Liver (tissue), 9 donors: ENCODE data around the gene PRMT7. TPM values are rescaled to one million over a fixed set of nuclear protein-coding genes. Genes with fewer than 3 reads are reported as not detected.

Experiments
- DNase-seq: peaks from one replicate; pipeline ENCODE4 v3.0.0-alpha.2; 2017; ENCODE audit warnings: low spot score
- H3K27ac ChIP-seq, 2 donors: one replicate each; pipeline ENCODE4 v1.7.0; 2013; ENCODE audit warnings: inconsistent platforms in 2 of 2, low read length in 2 of 2, control low read depth in 1 of 2, low read depth in 1 of 2, mild to moderate bottlenecking in 1 of 2
- H3K27me3 ChIP-seq, 4 donors: one replicate each; pipeline versions ENCODE4 v1.6.1 to v1.7.0; 2013; ENCODE audit warnings: low read length in 3 of 4, inconsistent platforms in 1 of 4, mild to moderate bottlenecking in 1 of 4, moderate library complexity in 1 of 4; ENCODE audit not compliant: control insufficient read depth in 4 of 4, insufficient read depth in 4 of 4
- H3K36me3 ChIP-seq, 4 donors: one replicate each; pipeline versions ENCODE4 v1.6.1 to v1.7.0; 2013; ENCODE audit warnings: low read length in 3 of 4, mild to moderate bottlenecking in 3 of 4, low read depth in 1 of 4, moderate library complexity in 1 of 4; ENCODE audit not compliant: control insufficient read depth in 4 of 4, insufficient read depth in 3 of 4
- H3K4me1 ChIP-seq, 4 donors: one replicate each; pipeline versions ENCODE4 v1.6.1 to v1.7.0; 2013; ENCODE audit warnings: low read length in 3 of 4, mild to moderate bottlenecking in 3 of 4, moderate library complexity in 1 of 4; ENCODE audit not compliant: control insufficient read depth in 4 of 4, insufficient read depth in 4 of 4
- H3K4me3 ChIP-seq, 3 donors: one replicate each; pipeline versions ENCODE4 v1.6.1 to v1.7.0; 2013; ENCODE audit warnings: low read length in 3 of 3, control low read depth in 1 of 3, low read depth in 1 of 3, mild to moderate bottlenecking in 1 of 3
- H3K9ac ChIP-seq, 2 donors: one replicate each; pipeline ENCODE4 v1.7.0; 2013; ENCODE audit warnings: low read length in 2 of 2, mild to moderate bottlenecking in 2 of 2, moderate library complexity in 2 of 2, control low read depth in 1 of 2, low read depth in 1 of 2
- H3K9me3 ChIP-seq, 4 donors: one replicate each; pipeline versions ENCODE4 v1.6.1 to v1.7.0; 2013; ENCODE audit warnings: low read length in 3 of 4; ENCODE audit not compliant: control insufficient read depth in 4 of 4
- EGR1 ChIP-seq, 2 donors: IDR thresholded peaks; 2 replicates each; pipeline ENCODE4 v1.6.1; 2016 to 2018; ENCODE audit warnings: antibody characterized with exemption in 2 of 2, low read depth in 2 of 2
- FOXA1 ChIP-seq: IDR thresholded peaks from 2 replicates; pipeline ENCODE4 v1.6.1; 2016; ENCODE audit warnings: antibody characterized with exemption
- FOXA2 ChIP-seq: IDR thresholded peaks from 2 replicates; pipeline ENCODE4 v1.6.1; 2016; ENCODE audit warnings: antibody characterized with exemption
- GABPA ChIP-seq, 2 donors: IDR thresholded peaks in 1 of 2; conservative IDR thresholded peaks in 1 of 2; 2 replicates each; pipeline ENCODE4 v1.6.1; 2016; ENCODE audit warnings: antibody characterized with exemption in 2 of 2, mild to moderate bottlenecking in 1 of 2, moderate library complexity in 1 of 2
- HNF4A ChIP-seq, 2 donors: conservative IDR thresholded peaks; 2 replicates each; pipeline ENCODE4 v1.6.1; 2016; ENCODE audit warnings: antibody characterized with exemption in 2 of 2, mild to moderate bottlenecking in 2 of 2
- HNF4G ChIP-seq: IDR thresholded peaks from 2 replicates; pipeline ENCODE4 v1.6.1; 2016; ENCODE audit warnings: antibody characterized with exemption
- JUND ChIP-seq, 2 donors: IDR thresholded peaks; 2 replicates each; pipeline ENCODE4 v1.6.1; 2016; ENCODE audit warnings: antibody characterized with exemption in 2 of 2
- NR2F2 ChIP-seq: IDR thresholded peaks from 2 replicates; pipeline ENCODE4 v1.6.1; 2016; ENCODE audit warnings: antibody characterized with exemption
- RAD21 ChIP-seq, 2 donors: IDR thresholded peaks; 2 replicates each; pipeline ENCODE4 v1.6.1; 2016; ENCODE audit warnings: antibody characterized with exemption in 2 of 2, mild to moderate bottlenecking in 2 of 2
- RXRA ChIP-seq, 2 donors: IDR thresholded peaks; 2 replicates each; pipeline ENCODE4 v1.6.1; 2017 to 2018; ENCODE audit warnings: antibody characterized with exemption in 2 of 2, mild to moderate bottlenecking in 1 of 2
- SP1 ChIP-seq: IDR thresholded peaks from 2 replicates; pipeline ENCODE4 v1.6.1; 2018; ENCODE audit warnings: antibody characterized with exemption, mild to moderate bottlenecking
- TAF1 ChIP-seq: conservative IDR thresholded peaks from 2 replicates; pipeline ENCODE4 v1.6.1; 2016; ENCODE audit warnings: antibody characterized with exemption, mild to moderate bottlenecking
- YY1 ChIP-seq: IDR thresholded peaks from 2 replicates; pipeline ENCODE4 v1.6.1; 2016; ENCODE audit warnings: antibody characterized with exemption, mild to moderate bottlenecking
- WGBS: extraction: QIAGEN DNeasy Blood & Tissue Kit; methylation state at CpG from one replicate; pipeline ENCODE4 v1.1.7; 2013; 5-methylcytosine and 5-hydroxymethylcytosine counted together
- polyA plus RNA-seq, 2 donors: library from polyadenylated mRNA; stranded (reverse) in 1 of 2; unstranded in 1 of 2; fragments of 200-250 nt in 1 of 2; fragments of >200 nt in 1 of 2; fragmentation: Nextera tagmentation in 1 of 2; extraction: Ambion mirVana in 1 of 2; gene quantifications; one replicate each; pipeline versions ENCODE4 v1.2.1 to v1.2.3, GENCODE V29; 2013 to 2015
- total RNA-seq, 2 donors: library from RNA; depleted of rRNA; stranded (reverse); fragments of >200 nt; gene quantifications; one replicate each; pipeline ENCODE4 v1.2.3, GENCODE V29; 2014
- TF ChIP-seq, protein P1 (sequence below): IDR thresholded peaks from 2 replicates; pipeline ENCODE4 v1.6.1; 2016; ENCODE audit warnings: antibody characterized with exemption
- TF ChIP-seq, protein P2 (sequence below): IDR thresholded peaks from 2 replicates; pipeline ENCODE4 v1.6.1; 2016; ENCODE audit warnings: antibody characterized with exemption
- TF ChIP-seq, protein P3 (sequence below): IDR thresholded peaks from 2 replicates; pipeline ENCODE4 v1.6.1; 2016; ENCODE audit warnings: antibody characterized with exemption, mild to moderate bottlenecking
- TF ChIP-seq, protein P4 (sequence below): fragments of 150-350 bp; IDR thresholded peaks from 2 replicates; pipeline ENCODE4 v1.5.1; 2017; ENCODE audit warnings: improper control_type of control experiment, low read depth, low read length; ENCODE audit not compliant: missing input control
- TF ChIP-seq, protein P5 (sequence below): IDR thresholded peaks from 2 replicates; pipeline ENCODE4 v1.6.1; 2016; ENCODE audit warnings: antibody characterized with exemption
- donor health status: healthy.
- donor health status: healthy.
- donor health status: healthy.
- donor health status: healthy.
- donor health status: healthy.

Gene PRMT7
- total and polyA plus RNA-seq, 4 donors = 10.7 to 31.5 (median 17.5) TPM

DNA sequence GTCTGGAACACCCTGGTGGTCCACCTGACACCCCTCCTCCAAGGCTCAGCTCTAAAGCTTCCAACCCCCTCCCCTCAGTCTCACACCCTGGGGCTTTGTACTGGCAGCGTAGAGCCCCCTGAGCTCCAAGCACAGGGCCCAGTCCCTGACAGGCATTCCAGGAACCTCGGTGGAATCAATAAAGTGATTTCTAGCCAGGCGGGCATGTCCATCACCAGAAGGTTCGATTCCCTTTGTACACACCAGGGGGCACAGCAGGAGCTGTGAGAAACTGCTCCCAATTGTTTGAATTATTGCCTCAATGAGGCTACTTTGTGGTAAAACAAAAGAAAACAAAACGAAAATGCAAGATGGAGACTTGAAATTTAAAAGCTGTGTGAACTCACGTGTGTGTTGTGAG, 85.7 kb downstream of the PRMT7 start (continued):
- TF ChIP-seq, protein P1, sequence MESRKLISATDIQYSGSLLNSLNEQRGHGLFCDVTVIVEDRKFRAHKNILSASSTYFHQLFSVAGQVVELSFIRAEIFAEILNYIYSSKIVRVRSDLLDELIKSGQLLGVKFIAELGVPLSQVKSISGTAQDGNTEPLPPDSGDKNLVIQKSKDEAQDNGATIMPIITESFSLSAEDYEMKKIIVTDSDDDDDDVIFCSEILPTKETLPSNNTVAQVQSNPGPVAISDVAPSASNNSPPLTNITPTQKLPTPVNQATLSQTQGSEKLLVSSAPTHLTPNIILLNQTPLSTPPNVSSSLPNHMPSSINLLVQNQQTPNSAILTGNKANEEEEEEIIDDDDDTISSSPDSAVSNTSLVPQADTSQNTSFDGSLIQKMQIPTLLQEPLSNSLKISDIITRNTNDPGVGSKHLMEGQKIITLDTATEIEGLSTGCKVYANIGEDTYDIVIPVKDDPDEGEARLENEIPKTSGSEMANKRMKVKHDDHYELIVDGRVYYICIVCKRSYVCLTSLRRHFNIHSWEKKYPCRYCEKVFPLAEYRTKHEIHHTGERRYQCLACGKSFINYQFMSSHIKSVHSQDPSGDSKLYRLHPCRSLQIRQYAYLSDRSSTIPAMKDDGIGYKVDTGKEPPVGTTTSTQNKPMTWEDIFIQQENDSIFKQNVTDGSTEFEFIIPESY = no peak

DNA sequence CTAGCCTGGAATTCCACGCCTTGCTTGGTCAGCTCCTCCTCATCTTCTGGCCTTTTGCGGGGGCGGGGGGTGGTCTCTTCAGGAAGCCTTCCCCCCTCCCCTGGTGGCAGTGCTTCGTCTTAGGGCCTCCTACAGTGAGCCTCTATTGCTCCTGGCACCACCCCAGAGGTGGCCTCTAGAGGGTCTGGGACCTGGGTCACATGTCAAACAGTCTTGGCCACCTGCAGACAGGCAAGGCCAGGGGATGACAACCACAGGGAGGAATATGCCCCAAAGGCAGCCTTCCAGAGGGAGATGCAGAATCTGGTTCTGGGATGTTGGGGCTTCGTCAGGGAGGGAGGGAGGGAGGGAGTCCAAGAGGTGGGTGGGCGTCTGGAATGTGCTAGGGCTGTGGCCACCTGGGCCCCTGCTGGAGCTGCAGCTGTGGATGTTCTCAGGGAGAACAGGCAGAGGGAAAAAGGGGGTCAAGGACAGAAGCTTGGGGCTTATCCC, 86.9 kb downstream of the PRMT7 start:
- Histone ChIP-seq H3K4me1 (peaks cover 3 to 13% (median 10%) of the 10 kb centered on the region in 4 donors), H3K9me3 (no peaks in the 10 kb centered on the region), H3K36me3 (no peaks in the 10 kb centered on the region), H3K4me3 (no peak overlapping the region), H3K9ac (no peak overlapping the region), H3K27me3 (no peaks in the 10 kb centered on the region), H3K27ac (no peak overlapping the region)
- WGBS = 89% methylated on average over 6 of the region's 6 CpGs
- no peak for DNase-seq
- no peak for TF ChIP-seq RXRA (IDR thresholded peaks at IDR 0.05)
- TF ChIP-seq HNF4G = no peak
- no peak for TF ChIP-seq NR2F2
- no peak for TF ChIP-seq JUND (IDR thresholded peaks at IDR 0.05)
- TF ChIP-seq, protein P2, sequence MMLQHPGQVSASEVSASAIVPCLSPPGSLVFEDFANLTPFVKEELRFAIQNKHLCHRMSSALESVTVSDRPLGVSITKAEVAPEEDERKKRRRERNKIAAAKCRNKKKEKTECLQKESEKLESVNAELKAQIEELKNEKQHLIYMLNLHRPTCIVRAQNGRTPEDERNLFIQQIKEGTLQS = no peak
- no peak for TF ChIP-seq YY1
- TF ChIP-seq TAF1 = no peak
- TF ChIP-seq HNF4A (conservative IDR thresholded peaks at IDR 0.05) = no peak

DNA sequence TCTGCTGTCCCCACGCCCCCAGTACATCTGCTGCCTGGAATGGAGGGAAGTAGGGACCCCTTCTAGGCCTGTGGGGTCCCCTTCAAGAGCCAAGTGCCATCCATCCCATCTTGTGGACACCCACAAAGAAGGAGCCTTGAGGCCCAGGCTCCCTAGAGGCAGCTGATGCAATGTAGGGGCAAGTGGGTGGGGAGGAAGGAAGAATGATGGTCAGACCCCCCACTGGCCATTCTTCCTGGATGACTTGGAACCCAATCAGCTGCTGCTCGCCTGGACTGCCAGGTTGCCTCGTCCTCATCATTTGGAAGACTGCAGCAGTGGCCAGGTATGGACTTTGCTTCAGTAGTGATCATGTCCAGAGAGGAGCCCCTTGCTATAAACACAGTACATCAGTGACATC, 88.6 kb downstream of the PRMT7 start:
- Histone ChIP-seq H3K4me3 (no peak overlapping the region), H3K9ac (no peak overlapping the region), H3K4me1 (peaks cover 3 to 13% (median 10%) of the 10 kb centered on the region in 4 donors), H3K36me3 (no peaks in the 10 kb centered on the region), H3K9me3 (no peaks in the 10 kb centered on the region), H3K27ac (no peak overlapping the region), H3K27me3 (no peaks in the 10 kb centered on the region)
- TF ChIP-seq RXRA (IDR thresholded peaks at IDR 0.05) (no peak), FOXA2 (no peak), EGR1 (IDR thresholded peaks at IDR 0.05; ENCODE audit: low read depth in 2 of 2) (no peak), SP1 (no peak), HNF4A (conservative IDR thresholded peaks at IDR 0.05) (no peak), HNF4G (no peak), YY1 (no peak), RAD21 (IDR thresholded peaks at IDR 0.05) (no peak), JUND (IDR thresholded peaks at IDR 0.05) (no peak), FOXA1 (no peak), TAF1 (no peak), GABPA (IDR thresholded peaks at IDR 0.05 in 1 of 2, conservative IDR thresholded peaks at IDR 0.05 in 1 of 2) (no peak)
- TF ChIP-seq, protein P3, sequence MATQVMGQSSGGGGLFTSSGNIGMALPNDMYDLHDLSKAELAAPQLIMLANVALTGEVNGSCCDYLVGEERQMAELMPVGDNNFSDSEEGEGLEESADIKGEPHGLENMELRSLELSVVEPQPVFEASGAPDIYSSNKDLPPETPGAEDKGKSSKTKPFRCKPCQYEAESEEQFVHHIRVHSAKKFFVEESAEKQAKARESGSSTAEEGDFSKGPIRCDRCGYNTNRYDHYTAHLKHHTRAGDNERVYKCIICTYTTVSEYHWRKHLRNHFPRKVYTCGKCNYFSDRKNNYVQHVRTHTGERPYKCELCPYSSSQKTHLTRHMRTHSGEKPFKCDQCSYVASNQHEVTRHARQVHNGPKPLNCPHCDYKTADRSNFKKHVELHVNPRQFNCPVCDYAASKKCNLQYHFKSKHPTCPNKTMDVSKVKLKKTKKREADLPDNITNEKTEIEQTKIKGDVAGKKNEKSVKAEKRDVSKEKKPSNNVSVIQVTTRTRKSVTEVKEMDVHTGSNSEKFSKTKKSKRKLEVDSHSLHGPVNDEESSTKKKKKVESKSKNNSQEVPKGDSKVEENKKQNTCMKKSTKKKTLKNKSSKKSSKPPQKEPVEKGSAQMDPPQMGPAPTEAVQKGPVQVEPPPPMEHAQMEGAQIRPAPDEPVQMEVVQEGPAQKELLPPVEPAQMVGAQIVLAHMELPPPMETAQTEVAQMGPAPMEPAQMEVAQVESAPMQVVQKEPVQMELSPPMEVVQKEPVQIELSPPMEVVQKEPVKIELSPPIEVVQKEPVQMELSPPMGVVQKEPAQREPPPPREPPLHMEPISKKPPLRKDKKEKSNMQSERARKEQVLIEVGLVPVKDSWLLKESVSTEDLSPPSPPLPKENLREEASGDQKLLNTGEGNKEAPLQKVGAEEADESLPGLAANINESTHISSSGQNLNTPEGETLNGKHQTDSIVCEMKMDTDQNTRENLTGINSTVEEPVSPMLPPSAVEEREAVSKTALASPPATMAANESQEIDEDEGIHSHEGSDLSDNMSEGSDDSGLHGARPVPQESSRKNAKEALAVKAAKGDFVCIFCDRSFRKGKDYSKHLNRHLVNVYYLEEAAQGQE = no peak
- TF ChIP-seq, protein P2 = no peak
- TF ChIP-seq, protein P4, sequence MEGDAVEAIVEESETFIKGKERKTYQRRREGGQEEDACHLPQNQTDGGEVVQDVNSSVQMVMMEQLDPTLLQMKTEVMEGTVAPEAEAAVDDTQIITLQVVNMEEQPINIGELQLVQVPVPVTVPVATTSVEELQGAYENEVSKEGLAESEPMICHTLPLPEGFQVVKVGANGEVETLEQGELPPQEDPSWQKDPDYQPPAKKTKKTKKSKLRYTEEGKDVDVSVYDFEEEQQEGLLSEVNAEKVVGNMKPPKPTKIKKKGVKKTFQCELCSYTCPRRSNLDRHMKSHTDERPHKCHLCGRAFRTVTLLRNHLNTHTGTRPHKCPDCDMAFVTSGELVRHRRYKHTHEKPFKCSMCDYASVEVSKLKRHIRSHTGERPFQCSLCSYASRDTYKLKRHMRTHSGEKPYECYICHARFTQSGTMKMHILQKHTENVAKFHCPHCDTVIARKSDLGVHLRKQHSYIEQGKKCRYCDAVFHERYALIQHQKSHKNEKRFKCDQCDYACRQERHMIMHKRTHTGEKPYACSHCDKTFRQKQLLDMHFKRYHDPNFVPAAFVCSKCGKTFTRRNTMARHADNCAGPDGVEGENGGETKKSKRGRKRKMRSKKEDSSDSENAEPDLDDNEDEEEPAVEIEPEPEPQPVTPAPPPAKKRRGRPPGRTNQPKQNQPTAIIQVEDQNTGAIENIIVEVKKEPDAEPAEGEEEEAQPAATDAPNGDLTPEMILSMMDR = no peak
- TF ChIP-seq, protein P5, sequence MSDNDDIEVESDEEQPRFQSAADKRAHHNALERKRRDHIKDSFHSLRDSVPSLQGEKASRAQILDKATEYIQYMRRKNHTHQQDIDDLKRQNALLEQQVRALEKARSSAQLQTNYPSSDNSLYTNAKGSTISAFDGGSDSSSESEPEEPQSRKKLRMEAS = no peak
- WGBS = 92% methylated on average over 3 of the region's 3 CpGs
- DNase-seq = no peak
